ENCODE results near the gene PYM1.
A peak's percentile ranks its signal among the peaks of the same experiment; 100 is the strongest.
"Not testable (repeated sequence)": the region's sequence is repeated elsewhere in the genome, so short reads cannot be mapped to it uniquely, and the experiment has no call there.

The PYM1 gene

GRCh38 chr12:55938826-55939501 is 11.3 kb upstream of the PYM1 start:
- no peak for DNase-seq

- no peak for DNase-seq
These were observed 10.3 kb upstream of the PYM1 start for GRCh38 chr12:55937981-55938380.

GRCh38 chr12:55935738-55936151 is 8.1 kb upstream of the PYM1 start:
- peak; percentile 81 for DNase-seq

GRCh38 chr12:55934773-55935172 is 7.1 kb upstream of the PYM1 start:
- no peak for DNase-seq

GRCh38 chr12:55933799-55934742 is 6.4 kb upstream of the PYM1 start:
- no peak for DNase-seq

GRCh38 chr12:55933169-55933798 is 5.6 kb upstream of the PYM1 start:
- peak; percentile 76 for DNase-seq

- peak; percentile 81 for DNase-seq
These were observed 4.8 kb upstream of the PYM1 start for GRCh38 chr12:55932551-55932910.

GRCh38 chr12:55931780-55932550 is 4.3 kb upstream of the PYM1 start:
- DNase-seq: peak; percentile 77

- DNase-seq: no peak
These were observed 3.7 kb upstream of the PYM1 start for GRCh38 chr12:55931317-55931779.

GRCh38 chr12:55930771-55931316 is 3.1 kb upstream of the PYM1 start, which contains the start of gene DGKA:
TSS of gene DGKA (plus strand) at chr12:55931162. CDS start at chr12:55936504, 5,342 bp downstream.
- peak; percentile 90 for DNase-seq

- peak; percentile 94 for DNase-seq
These were observed 1.7 kb upstream of the PYM1 start for GRCh38 chr12:55929306-55929791.

- peak; percentile 96 for DNase-seq
These were observed 731 bp downstream of the PYM1 start for GRCh38 chr12:55926738-55927587.

- peak; percentile 65 for DNase-seq
These were observed 1.6 kb downstream of the PYM1 start for GRCh38 chr12:55925870-55926737.

- no peak for DNase-seq
These were observed 2.3 kb downstream of the PYM1 start for GRCh38 chr12:55925371-55925770.

- DNase-seq: not testable (repeated sequence)
These were observed 4.0 kb downstream of the PYM1 start for GRCh38 chr12:55923648-55924047.

GRCh38 chr12:55922126-55922525 is 5.6 kb downstream of the PYM1 start:
- no peak for DNase-seq

- DNase-seq: not testable (repeated sequence)
These were observed 8.7 kb downstream of the PYM1 start for GRCh38 chr12:55919032-55919431.

- no peak for DNase-seq
These were observed 12.2 kb downstream of the PYM1 start for GRCh38 chr12:55915482-55915859.

GRCh38 chr12:55912908-55913307 is 14.8 kb downstream of the PYM1 start:
- DNase-seq: no peak

GRCh38 chr12:55909513-55909884 is 18.2 kb downstream of the PYM1 start:
- no peak for DNase-seq

Measured in activated effector memory CD4-positive, alpha-beta T cell treated with anti-CD3 and anti-CD28 coated beads, Interleukin-2, amount 50 U/mL, for 16 hours (primary cell).